Lower leg skin (tissue), 3 donors: ENCODE measurements around the gene MTAP.

Experiments used
- CTCF ChIP-seq, 3 donors: fragments of 450-650 bp; IDR thresholded peaks; one replicate each; pipeline ENCODE4 v1.5.1; 2016; ENCODE audit warnings: antibody characterized with exemption in 3 of 3, mild to moderate bottlenecking in 3 of 3, moderate library complexity in 2 of 3
- POLR2A ChIP-seq, 2 donors: fragments of 450-650 bp; IDR thresholded peaks; one replicate each; pipeline ENCODE4 v1.6.1; 2016 to 2017; ENCODE audit warnings: antibody characterized with exemption in 2 of 2, mild to moderate bottlenecking in 1 of 2, moderate library complexity in 1 of 2

GRCh38 chr9:21781656-21782055 lies 20.8 kb upstream of the MTAP start:
- TF ChIP-seq CTCF (IDR thresholded peaks at IDR 0.05) (no peak), POLR2A (IDR thresholded peaks at IDR 0.05) (no peak)
